ENCODE measurements around the gene LRRN4.

LRRN4 gene

GRCh38 chr20:6017467-6017866, 36.4 kb downstream of the LRRN4 start:
- Histone ChIP-seq H3K4me3 (replicated peaks; ENCODE audit: low read depth, low read length) (no peak overlapping the region), H3K36me3 (ENCODE audit: control insufficient read depth, insufficient read depth, low read length) (peaks cover 7% of the 10 kb centered on the region), H3K27me3 (replicated peaks; ENCODE audit: control insufficient read depth, insufficient read depth, low read length) (no peaks in the 10 kb centered on the region)
- no peak for DNase-seq (ENCODE audit: extremely low read depth, insufficient read length)
- TF ChIP-seq CTCF (IDR thresholded peaks at IDR 0.05; ENCODE audit: insufficient read depth, low read length, poor library complexity, severe bottlenecking), result no peak

- Histone ChIP-seq H3K27me3 (replicated peaks; ENCODE audit: control insufficient read depth, insufficient read depth, low read length) (no peaks in the 10 kb centered on the region), H3K4me3 (replicated peaks; ENCODE audit: low read depth, low read length) (no peak overlapping the region), H3K36me3 (ENCODE audit: control insufficient read depth, insufficient read depth, low read length) (peaks cover 12% of the 10 kb centered on the region)
- TF ChIP-seq CTCF (IDR thresholded peaks at IDR 0.05; ENCODE audit: insufficient read depth, low read length, poor library complexity, severe bottlenecking), result no peak
- no peak for DNase-seq (ENCODE audit: extremely low read depth, insufficient read length)
Observed at GRCh38 chr20:6014957-6015356, 38.9 kb downstream of the LRRN4 start.

GRCh38 chr20:6014017-6014416, 39.8 kb downstream of the LRRN4 start:
- TF ChIP-seq CTCF (IDR thresholded peaks at IDR 0.05; ENCODE audit: insufficient read depth, low read length, poor library complexity, severe bottlenecking), result no peak
- H3K27me3 ChIP-seq (replicated peaks; ENCODE audit: control insufficient read depth, insufficient read depth, low read length), result no peaks in the 10 kb centered on the region
- H3K36me3 ChIP-seq (ENCODE audit: control insufficient read depth, insufficient read depth, low read length), result peaks cover 12% of the 10 kb centered on the region
- H3K4me3 ChIP-seq (replicated peaks; ENCODE audit: low read depth, low read length), result no peak overlapping the region
- DNase-seq (ENCODE audit: extremely low read depth, insufficient read length), result no peak

GRCh38 chr20:6012179-6012578, 41.7 kb downstream of the LRRN4 start:
- H3K27me3 ChIP-seq (replicated peaks; ENCODE audit: control insufficient read depth, insufficient read depth, low read length), result no peaks in the 10 kb centered on the region
- H3K4me3 ChIP-seq (replicated peaks; ENCODE audit: low read depth, low read length), result no peak overlapping the region
- no peak for TF ChIP-seq CTCF (IDR thresholded peaks at IDR 0.05; ENCODE audit: insufficient read depth, low read length, poor library complexity, severe bottlenecking)
- H3K36me3 ChIP-seq (ENCODE audit: control insufficient read depth, insufficient read depth, low read length), result peaks cover 12% of the 10 kb centered on the region
- DNase-seq (ENCODE audit: extremely low read depth, insufficient read length), result no peak

- Histone ChIP-seq H3K36me3 (ENCODE audit: control insufficient read depth, insufficient read depth, low read length) (peaks cover 7% of the 10 kb centered on the region), H3K27me3 (replicated peaks; ENCODE audit: control insufficient read depth, insufficient read depth, low read length) (no peaks in the 10 kb centered on the region), H3K4me3 (replicated peaks; ENCODE audit: low read depth, low read length) (peak overlapping the region; percentile 19)
- DNase-seq (ENCODE audit: extremely low read depth, insufficient read length), result no peak
- TF ChIP-seq CTCF (IDR thresholded peaks at IDR 0.05; ENCODE audit: insufficient read depth, low read length, poor library complexity, severe bottlenecking), result no peak
Observed at GRCh38 chr20:6008254-6008653, 45.6 kb downstream of the LRRN4 start.

GRCh38 chr20:6007529-6008103, 46.2 kb downstream of the LRRN4 start:
- DNase-seq (ENCODE audit: extremely low read depth, insufficient read length), result no peak
- H3K36me3 ChIP-seq (ENCODE audit: control insufficient read depth, insufficient read depth, low read length), result peaks cover 5% of the 10 kb centered on the region
- no peaks in the 10 kb centered on the region for H3K27me3 ChIP-seq (replicated peaks; ENCODE audit: control insufficient read depth, insufficient read depth, low read length)
- peak overlapping the region; percentile 72 for H3K4me3 ChIP-seq (replicated peaks; ENCODE audit: low read depth, low read length)
- no peak for TF ChIP-seq CTCF (IDR thresholded peaks at IDR 0.05; ENCODE audit: insufficient read depth, low read length, poor library complexity, severe bottlenecking)
